Astrocyte of the hippocampus (primary cell): ENCODE measurements around the gene AMIGO1.

ENCODE experiments used
- DNase-seq: peaks from one replicate; pipeline ENCODE4 v3.0.0; 2011; ENCODE audit warnings: low read depth, low spot score

AMIGO1 gene, protein sequence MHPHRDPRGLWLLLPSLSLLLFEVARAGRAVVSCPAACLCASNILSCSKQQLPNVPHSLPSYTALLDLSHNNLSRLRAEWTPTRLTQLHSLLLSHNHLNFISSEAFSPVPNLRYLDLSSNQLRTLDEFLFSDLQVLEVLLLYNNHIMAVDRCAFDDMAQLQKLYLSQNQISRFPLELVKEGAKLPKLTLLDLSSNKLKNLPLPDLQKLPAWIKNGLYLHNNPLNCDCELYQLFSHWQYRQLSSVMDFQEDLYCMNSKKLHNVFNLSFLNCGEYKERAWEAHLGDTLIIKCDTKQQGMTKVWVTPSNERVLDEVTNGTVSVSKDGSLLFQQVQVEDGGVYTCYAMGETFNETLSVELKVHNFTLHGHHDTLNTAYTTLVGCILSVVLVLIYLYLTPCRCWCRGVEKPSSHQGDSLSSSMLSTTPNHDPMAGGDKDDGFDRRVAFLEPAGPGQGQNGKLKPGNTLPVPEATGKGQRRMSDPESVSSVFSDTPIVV

DNA sequence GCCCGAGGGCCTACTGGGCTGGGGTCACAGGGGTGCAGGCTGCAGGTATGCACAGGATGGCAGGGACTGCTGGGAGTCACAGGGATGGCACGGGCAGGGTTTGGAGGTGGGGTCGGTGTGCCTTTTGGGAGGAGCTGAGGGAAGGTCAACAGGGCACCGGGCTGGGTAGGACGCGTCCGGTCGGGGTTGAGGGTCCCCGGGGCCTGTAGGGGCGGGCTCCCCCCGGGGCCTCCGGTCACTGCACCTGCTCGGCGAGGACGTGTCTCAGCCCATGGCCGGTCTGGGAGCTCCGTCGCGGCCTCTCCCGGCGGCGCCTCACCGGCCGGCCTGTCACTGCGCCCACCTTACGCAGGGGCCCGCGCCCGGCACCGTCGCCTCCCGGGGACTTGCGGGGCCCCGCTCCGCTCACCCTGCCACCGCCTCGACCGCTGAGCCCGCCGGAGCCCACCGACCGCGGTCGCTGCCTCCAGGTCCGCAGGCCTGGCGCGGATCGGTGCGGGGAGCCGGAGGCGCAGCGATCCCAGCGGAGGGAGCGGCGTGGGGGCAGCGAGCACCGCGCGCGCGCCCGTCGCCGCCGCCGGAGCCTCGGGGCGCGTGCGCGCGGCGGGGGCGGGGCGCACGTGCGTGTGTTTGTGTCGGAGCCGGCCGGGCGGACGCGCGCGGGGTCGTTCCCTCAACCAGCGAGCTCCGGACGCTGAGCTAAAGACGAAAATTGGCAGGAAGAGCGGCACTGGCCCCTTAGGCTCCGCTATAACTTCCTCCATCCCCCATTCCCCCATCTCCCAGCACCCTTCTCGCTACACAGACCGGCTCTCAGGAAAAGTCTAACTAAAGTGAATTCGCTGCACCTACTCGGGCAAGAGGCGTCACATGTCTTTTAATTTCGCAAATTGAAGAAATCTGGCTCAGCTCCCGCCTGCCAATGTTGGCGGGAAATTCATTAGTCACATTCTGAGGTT lies at the start of gene AMIGO1:
TSS of gene AMIGO1 (minus strand) at position 552 of the 959 bp plus-strand sequence. CDS start 815 bp downstream, outside the sequence.
- DNase-seq: peak; percentile 75

DNA sequence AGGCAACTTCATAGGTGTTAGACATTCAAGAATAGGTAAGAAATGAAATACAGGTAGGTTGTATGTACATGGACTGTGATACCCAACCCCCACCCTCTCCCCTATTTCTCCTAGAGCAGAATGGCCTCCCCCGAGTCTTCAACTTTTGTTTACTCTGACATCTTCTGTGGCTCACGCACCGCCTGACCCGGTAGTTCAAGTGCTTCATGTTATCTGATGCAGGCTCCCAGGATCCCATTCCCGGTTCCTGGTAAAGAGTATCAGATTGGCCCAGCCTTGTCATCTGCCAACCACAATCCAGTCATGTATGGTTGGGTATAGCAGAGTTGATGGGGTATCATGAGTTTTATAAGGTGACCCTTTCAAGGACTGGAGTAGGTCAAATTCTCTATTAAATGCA lies 48.0 kb upstream of the AMIGO1 start:
- DNase-seq: no peak

DNA sequence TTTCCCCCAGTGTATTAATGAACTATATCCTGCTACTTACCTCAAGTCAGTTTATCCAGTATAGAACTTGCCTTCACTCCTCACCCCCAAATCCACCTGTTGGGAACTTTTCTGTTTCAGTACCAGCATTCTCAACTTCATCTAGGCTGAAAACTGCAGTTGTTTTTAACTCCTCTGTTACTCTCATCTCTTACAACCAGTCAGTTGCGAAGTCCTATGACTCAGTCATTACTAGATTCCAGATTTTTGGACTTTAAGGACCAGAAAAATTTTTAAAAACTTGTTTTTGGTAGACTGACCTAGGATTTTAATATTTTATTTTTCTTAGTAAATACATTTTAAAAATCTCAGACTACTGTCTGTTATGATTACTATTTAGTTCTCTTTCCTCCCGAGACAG lies 47.0 kb upstream of the AMIGO1 start:
- DNase-seq: no peak

DNA sequence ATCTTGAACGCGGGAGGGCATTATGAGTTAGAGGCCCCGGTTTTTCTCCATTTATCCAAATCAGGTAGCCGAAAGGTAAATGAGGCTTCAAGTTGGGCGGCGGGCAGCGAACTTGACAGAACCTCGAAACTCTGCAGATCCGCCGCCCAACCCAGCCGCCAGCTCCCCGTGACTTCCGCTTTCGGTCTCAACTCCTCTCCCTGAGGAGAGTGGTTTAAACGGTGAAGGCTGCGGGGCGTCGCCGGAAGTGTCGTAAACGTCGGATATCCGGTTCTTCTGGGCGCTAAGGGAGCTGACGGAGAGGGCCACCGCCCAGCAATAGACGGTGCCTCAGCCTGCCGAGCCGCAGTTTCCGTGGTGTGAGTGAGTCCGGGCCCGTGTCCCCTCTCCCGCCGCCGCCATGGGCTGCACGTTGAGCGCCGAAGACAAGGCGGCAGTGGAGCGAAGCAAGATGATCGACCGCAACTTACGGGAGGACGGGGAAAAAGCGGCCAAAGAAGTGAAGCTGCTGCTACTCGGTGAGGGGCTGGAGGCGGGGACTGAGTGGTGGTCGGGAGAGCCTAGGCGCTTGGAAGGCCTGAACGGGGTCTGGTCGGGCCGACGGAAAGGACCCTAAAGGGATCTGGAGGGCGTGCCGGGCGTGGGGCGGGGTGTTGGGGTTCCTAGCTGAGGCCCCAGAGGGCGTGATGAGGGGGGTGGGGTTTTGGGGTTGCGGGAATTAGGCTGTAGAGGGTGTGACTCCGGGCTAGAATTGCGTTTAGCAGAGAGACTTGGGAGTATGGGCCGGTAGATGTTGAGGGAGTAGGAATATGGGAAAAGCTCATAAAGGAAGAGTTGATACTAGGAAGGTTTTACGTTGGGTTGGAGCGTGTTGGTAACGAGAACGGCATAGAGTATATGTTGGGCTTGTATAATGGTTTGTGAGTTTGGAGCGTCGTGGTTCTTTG lies 39.1 kb upstream of the AMIGO1 start, which contains the start of gene GNAI3:
TSS of gene GNAI3 (plus strand) at position 295 of the 947 bp plus-strand sequence. CDS start at position 401, 106 bp downstream.
- peak; percentile 98 for DNase-seq

DNA sequence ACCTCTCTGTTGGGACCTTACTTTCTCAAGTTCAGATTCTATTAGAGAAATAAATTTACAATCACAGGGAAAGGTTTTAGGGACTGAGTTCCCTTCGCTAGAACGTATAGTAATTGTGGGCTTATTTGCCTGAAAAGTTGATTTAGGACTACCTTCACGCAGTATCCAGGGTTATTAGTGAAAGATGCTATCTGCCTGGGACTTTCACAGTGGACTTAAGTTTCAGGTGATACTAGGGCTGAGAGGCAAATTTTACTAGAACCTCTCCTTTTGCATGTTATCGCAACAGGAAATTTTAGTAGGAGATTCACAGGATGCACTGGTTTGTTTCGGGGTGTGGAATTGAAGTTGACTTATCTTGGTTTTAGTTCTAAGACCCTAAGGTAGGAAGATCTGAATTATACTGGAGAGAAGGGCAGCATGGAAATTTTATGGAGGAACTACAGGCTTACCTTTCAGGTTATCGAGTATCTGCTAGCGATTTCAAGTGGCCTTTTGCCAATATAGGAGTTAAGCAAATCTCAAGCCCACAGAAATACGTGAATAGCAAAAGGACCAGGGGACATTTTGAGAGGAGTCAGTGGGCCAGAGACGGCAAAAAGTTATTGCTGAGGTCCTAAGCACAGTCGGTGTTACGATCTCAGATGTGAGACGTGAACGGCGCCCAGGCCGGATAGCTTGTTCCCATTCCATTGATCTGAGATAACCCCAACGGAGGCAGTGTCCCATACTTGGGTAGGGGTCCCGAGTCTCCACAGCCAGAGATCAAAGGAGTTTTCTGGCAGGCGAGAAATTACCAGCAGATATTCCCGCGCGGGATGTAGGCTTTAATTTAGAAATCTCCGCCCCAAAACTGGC lies 38.2 kb upstream of the AMIGO1 start:
- peak; percentile 52 for DNase-seq

DNA sequence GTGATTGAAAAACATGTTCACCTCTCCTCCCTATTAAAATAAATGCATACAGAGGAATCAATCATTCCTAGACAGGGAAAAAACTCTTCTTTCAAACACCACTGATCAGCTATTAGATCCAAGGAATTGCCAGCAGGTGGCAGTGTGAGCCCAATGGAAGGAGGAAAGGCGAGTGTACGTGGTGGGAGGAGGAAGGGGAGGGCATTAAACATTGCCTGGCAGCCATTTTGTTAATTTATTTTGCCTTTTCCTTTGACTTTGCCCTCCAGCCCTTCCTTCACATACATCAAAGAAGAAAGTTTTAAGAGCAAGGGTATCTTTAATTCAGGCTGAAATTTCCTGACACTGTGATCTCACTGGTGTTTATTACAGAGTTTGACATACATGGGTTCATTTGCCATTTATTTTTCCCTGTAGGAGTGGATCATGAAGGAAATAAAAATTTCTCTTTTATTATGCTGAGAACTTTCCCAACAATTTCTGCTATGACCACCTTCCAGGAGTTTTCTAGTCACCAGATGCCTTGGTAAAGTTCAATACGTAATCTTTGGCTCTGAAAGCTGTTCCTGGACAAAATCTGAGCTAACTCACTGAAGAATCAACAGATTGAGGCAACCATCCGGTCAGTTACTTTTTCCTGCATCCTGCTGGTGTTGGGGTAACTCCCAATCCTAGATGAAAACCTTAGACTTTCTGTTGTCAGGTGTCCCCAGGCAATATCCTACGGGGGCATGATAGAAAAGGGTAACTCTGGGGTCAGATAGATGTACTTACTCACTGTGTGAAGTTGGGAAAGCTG lies 37.0 kb upstream of the AMIGO1 start:
- peak; percentile 93 for DNase-seq

DNA sequence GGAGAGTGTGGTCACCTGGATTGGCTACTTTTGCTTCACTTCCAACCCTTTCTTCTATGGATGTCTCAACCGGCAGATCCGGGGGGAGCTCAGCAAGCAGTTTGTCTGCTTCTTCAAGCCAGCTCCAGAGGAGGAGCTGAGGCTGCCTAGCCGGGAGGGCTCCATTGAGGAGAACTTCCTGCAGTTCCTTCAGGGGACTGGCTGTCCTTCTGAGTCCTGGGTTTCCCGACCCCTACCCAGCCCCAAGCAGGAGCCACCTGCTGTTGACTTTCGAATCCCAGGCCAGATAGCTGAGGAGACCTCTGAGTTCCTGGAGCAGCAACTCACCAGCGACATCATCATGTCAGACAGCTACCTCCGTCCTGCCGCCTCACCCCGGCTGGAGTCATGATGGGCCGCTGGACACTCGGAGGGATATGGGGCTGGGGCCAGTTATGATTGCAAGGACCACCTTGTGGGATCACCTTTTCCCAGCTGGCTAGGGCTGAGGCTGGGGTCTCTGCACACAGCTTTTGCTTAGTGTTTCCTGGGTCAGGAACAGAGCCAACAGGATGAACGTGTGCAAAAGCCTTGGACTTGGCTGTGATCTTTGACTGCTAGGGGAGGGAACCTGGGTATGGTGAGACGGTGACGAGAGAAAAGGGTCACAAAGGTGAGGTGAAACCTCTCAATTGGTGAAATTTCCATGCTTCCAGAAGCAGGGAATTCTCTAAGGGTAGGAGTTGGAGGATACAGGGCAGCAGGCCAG lies 34.6 kb upstream of the AMIGO1 start:
- no peak for DNase-seq

DNA sequence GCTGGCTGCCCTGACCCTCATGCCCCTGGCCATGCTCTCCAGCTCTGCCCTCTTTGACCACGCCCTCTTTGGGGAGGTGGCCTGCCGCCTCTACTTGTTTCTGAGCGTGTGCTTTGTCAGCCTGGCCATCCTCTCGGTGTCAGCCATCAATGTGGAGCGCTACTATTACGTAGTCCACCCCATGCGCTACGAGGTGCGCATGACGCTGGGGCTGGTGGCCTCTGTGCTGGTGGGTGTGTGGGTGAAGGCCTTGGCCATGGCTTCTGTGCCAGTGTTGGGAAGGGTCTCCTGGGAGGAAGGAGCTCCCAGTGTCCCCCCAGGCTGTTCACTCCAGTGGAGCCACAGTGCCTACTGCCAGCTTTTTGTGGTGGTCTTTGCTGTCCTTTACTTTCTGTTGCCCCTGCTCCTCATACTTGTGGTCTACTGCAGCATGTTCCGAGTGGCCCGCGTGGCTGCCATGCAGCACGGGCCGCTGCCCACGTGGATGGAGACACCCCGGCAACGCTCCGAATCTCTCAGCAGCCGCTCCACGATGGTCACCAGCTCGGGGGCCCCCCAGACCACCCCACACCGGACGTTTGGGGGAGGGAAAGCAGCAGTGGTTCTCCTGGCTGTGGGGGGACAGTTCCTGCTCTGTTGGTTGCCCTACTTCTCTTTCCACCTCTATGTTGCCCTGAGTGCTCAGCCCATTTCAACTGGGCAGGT lies 33.9 kb upstream of the AMIGO1 start:
- no peak for DNase-seq

DNA sequence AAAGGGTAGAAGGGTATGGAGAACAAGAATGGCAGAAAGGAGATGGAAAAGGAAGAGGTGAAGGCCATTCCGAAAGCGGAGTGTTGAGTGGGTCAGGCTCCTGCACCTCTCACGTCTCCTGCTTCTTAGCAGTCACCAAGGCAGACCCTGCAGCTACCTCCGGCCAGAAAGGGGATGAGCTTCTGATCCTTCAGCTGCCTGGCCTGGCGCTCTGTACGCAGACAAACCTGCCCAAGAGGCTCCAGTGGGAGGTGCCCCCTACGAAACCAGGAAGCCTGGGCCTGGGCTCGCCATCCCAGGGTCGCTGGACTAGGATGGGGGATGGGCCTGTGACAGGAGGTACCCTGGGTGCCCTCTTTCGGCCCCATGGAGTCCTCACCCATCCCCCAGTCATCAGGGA lies 33.1 kb upstream of the AMIGO1 start:
- no peak for DNase-seq

DNA sequence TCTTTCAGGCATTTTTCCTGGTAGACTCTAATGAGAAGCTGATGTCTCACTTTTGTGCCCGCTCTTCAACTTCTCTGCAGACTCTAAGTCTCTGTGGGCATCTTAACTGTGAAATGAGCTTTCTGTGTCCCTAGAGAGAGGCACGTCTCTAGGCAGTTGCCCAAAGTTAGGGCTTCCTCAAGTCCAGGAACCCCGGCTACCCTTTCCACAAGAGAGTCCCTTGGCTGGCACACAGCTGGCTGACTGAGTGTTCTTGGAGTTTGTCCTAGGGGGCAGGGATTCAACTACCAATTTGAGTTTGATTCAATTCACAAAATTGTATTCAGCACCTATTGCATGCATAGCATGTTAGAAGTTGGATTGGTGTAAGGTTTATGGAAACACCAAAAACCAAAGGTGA lies 31.6 kb upstream of the AMIGO1 start:
- no peak for DNase-seq

DNA sequence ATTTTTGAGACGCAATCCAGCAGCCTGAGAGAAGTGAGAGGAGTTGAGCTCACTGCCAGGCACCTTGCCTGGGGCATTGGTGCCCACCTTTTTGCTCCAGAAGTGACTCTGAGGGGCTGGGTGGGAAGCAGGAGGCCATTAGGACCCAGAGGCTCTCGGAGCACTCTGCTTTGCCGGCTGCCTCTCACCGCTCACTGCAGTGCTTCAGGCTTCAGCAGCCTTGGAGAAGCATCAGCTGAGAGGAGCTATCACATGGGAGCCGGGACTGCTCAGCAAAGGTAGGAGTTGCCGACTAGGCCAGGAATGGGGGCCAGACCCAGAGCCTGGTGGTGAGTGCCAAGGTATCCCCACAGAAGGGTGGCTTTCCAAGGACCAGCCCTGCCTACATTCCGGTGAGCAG lies 30.1 kb upstream of the AMIGO1 start, which contains the start of gene GPR61:
TSS of gene GPR61 (plus strand) at position 197 of the 400 bp plus-strand sequence. CDS start 3,151 bp downstream, outside the sequence.
- no peak for DNase-seq

DNA sequence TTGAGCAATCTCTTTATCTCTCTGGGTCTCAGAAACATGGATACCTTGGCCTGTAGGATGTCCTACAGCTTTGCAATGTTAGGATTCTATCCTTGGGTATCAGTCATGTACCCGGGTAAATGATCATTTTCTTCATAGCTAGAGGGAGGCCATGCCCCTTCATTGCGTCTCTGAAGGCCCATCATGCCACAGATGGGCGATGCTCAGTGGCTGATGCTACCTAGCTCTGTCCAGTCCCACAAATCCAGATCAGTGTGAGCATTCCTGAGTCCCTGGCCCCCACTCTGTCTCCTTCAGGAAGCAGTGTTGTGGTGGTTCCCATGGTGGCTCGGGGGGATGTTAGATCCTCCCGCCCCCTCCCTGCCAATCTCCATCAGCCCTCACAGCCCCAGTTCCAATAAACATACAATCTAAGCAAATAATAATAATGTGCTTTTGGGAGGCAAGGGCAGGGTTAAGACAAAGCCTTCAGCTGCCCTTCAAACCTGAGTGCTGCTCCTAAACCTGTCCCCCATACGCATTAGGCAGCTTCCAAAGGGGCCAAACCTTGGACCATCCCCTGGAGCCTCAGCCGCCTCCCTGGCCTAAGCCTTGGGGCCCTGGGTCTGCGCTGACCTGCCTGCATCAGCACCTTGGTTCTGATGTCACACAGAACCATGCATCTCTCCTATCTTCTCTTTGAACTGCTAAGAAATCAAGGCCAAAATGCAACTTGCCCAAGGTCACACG lies 29.5 kb upstream of the AMIGO1 start:
- no peak for DNase-seq

DNA sequence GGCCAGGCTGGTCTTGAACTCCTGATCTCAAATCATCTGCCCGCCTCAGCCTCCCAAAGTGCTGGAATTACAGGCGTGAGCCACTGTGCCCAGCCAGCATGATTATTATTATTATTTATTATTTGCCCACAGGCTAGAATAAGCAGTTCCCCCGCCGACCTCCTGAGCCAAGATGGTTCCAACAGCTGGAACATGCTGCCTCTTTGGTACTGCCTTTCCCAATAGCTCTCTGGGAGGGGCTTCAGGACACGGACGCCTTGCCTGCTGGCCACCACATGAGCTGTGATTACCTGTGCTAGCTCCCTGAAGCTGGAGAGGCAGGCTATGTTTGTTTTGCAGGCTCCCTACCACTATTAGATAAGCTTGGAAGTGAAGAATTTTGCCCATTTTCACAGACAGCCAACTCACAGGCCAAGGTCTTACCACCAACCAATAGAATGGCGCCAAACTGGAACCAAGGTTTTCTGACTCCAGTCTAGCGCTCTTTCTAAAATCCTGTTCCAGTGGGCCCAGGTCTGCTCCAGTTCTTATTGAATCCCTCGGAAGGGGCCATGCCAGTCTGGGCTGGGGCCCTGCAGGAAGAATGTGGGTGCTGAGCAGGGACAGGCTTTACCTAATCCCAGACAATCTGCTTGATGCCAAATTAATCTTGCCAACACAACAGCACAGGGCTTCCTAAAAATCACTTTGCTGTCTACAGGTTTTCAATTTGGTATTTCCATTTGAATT lies 28.1 kb upstream of the AMIGO1 start:
- DNase-seq: no peak

DNA sequence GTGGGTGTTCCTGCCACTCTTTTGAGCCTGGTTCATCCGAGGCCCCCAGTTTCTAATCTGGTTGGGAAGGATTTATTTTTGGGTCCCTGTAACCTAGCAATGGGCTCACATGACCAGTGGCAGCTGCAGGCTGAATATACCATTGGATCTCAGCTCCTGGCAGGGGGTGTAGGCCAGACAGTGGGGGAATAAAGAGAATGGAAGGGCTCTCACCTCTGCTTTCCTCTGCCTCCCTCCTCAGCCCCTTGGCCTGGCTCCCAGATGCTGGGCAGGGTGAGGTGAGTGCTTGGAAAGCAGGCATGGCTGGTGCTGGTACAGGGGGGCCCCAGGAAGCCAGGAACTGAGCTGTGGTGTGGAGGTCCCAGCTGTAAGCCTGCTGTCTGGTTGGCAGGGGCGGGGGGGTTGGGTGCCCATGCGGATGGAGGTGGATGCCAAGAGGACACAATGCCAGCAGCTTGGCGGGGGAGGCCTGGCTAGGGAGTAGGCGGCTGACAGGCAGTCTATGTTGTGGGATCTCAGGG lies 26.5 kb upstream of the AMIGO1 start:
- DNase-seq: peak; percentile 27

DNA sequence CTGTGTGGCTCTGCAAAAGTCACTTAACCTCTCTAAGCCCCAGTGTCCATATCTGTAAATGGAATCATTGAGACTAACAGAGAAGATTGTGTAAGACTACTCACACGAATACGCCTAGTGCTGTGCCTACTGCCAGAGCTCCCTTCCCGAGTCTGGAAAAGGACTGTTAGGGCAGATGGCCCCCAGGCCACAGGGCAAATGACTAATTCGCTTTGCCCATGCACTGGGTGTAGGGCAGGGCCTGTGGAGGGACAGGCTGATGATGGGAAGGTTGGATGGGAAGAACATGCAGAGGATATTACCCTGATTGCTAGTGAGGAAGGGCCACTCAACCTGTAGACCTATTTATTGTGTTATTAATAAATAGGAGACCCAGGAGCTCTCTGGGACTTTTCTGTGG lies 26.0 kb upstream of the AMIGO1 start:
- no peak for DNase-seq

DNA sequence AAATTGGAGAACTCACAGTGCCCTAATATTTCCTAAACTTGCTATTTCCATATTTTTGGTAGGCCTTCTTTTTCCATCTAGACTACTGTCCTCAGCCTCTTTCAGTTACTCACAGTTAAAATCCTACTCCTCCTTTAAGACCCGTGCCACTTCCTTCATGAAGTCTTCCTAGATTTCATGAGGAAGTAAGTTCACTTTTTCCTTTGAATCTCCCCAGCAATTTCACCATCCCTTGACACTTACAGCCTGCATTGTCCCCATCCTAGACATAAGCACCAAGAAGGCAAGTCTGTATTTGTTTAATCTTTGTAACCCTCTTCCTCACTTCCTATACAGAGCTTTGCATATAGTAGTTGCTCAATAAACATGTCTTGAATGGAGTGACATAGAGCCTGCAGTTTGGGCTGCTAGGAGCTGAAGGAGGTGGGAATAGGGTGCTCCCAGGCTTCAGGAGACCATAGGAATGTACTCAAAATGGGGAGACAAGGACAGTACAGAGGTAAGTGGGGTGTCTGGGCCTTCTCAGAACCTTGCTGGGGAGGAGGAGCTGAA lies 24.9 kb upstream of the AMIGO1 start:
- DNase-seq: no peak
